Stimulated activated naive CD4-positive, alpha-beta T cell treated with Interleukin-2 at 50 U/mL for 16 hours (primary cell): ENCODE results near the gene ELAC1.

Experiments
- DNase-seq: peaks from one replicate; lab custom pipeline; 2025; lab: John Stamatoyannopoulos, UW

ELAC1 gene

DNA sequence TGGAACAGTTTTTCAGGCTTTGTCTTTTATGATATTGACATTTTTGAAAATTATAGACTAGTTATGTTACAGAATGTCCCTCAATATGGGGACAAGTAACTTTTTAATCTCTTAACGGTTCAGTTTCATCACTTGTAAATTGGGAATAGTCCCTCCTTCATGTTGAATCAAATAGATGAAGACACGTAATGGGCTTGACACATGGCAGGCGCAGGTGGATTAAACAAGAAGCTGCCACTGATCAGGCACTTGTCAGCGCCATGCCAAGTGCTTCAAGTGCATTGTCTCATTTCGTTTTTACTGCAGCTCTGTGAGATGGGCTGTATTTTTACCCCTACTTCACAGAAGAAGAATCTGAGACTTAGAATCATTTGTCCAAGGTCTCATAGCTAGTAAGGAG, 52.7 kb downstream of the ELAC1 start:
- DNase-seq = no peak

GRCh38 chr18:51021226-51021965, 53.6 kb downstream of the ELAC1 start:
- DNase-seq = no peak

DNA sequence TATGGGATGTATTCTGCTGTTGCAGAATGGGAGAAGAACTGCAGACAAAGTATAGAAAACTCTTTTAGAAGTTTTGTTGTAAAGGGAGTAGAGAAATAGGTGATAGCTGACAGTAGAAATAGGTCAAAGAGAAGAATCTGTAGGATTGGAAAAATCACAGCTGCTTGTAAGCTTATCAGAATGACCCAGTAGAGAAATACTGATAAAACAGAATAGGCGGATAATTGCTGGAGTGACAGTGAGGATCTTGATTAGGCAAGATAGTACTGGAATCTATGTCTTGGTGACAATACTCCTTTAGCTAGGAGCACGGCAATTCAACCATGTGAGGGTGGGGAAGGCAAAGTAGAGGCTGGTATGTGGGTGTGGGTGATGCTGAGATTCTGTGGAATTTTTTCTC, 57.7 kb downstream of the ELAC1 start:
- no peak for DNase-seq

GRCh38 chr18:51028201-51028805, 60.5 kb downstream of the ELAC1 start:
- DNase-seq = no peak

DNA sequence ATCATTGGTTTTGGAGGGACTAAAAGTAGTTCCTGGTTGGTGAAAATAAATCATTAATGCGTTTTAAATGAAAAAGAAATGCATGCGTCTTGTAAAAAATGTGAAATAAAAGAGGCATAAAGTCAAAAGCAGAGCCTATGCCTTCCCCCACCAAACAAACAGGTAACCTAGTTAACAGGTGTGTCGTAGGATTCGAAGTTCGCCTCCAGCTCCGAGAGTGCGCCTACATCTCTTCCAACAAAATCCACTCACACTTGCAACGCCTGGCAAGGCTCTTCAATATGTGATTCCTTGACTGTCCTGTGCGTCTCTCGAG, 61.5 kb downstream of the ELAC1 start:
- DNase-seq = no peak

- DNase-seq = peak; percentile 98
Observed at GRCh38 chr18:51029694-51030536, 62.1 kb downstream of the ELAC1 start, which contains the start of gene SMAD4. Gene SMAD4, plus strand, starts transcription at chr18:51030213. Its CDS starts 16,834 bp downstream, at chr18:51047047.

DNA sequence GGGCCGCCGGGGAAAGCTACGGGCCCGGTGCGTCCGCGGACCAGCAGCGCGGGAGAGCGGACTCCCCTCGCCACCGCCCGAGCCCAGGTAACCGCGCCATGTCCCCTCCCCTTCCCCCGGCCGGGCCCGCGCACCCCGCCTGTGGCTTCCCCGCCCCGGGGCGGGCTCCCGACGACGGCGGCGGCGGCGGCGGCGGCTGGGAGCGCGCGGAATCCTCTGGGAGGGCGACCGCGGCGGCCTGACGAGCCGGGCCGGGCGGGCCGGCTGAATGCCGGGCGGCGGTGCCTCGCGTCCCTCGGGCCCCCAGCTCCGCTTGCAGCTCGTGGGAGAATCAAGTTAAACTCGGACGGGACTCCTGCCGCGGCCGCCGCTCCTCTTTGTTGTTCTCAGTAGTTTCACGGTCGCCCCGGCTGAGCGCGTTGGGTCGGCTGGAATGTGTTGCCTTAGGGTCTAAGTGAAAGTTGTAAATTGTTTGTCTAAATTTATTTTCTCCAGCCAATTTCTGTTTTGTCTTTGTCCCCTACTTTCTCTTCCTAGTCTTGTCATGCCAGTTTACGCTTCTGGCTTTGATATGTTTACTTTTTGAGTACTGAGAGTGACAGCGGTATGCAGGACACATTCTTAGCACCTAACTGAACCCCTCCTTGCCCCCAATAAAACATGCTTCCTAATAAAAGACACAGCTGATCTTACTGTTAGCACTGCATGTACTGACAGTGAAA, 62.9 kb downstream of the ELAC1 start:
- peak; percentile 60 for DNase-seq

DNA sequence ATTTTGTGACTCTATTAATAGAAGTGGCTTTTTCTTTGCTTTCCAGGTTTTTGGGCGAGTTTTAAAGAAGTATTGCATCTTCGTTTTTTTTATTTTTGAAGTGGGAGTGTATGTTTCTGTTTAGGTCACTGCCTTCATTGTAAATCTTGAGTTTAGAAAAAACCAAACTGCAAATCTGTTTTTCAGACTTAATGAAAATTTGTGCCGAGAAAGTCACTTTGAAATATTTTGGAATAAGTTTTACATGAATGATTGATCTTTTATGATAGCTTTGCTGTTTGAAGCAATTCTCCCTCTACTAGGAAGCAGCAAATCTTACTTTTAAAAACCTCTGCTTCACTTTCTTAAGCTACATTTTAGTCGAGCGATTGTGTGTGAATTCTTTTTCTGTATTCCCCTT, 64.4 kb downstream of the ELAC1 start:
- DNase-seq = no peak

GRCh38 chr18:51037230-51037629, 69.4 kb downstream of the ELAC1 start:
- no peak for DNase-seq
